ENCODE data around the gene COPZ2. TPM values are rescaled to one million over a fixed set of nuclear protein-coding genes. Genes with fewer than 3 reads are reported as not detected.

Gene COPZ2
- total and polyA plus RNA-seq, 9 of the 15 experiments (the other 6 are each of a cell fraction or from before 2014, with no cell fraction given), result 0.22 to 0.49 TPM; not detected in 7

- TF ChIP-seq CAMTA2 (CRISPR knock-in tag; conservative IDR thresholded peaks at IDR 0.05) (no peak), CHD2 (IDR thresholded peaks at IDR 0.05; ENCODE audit: low read depth, low read length) (no peak), ZBTB9 (CRISPR knock-in tag; IDR thresholded peaks at IDR 0.05) (no peak), CBX8 (IDR thresholded peaks at IDR 0.05; ENCODE audit: borderline replicate concordance, extremely low read depth, low read depth, low read length, poor library complexity, severe bottlenecking) (no peak), CHD7 (IDR thresholded peaks at IDR 0.05; ENCODE audit: low read depth, low read length) (no peak), TAL1 (IDR thresholded peaks at IDR 0.05) (peak; percentile 25; the same call in 1 of the 2 replicates), NELFE (IDR thresholded peaks at IDR 0.05; ENCODE audit: insufficient read depth, insufficient read length) (no peak), EHMT2 (IDR thresholded peaks at IDR 0.05) (no peak), ZNF354B (CRISPR knock-in tag; IDR thresholded peaks at IDR 0.05) (no peak), ZNF655 (CRISPR knock-in tag; IDR thresholded peaks at IDR 0.05) (no peak), SAFB (IDR thresholded peaks at IDR 0.05; ENCODE audit: borderline replicate concordance, low read depth, low read length) (no peak), ARID1B (IDR thresholded peaks at IDR 0.05) (peak; percentile 63), CBFA2T3 (IDR thresholded peaks at IDR 0.05) (peak; percentile 57), ZFP1 (CRISPR knock-in tag; IDR thresholded peaks at IDR 0.05) (no peak), TCF3 (CRISPR knock-in tag; IDR thresholded peaks at IDR 0.05) (peak; percentile 53; the same call in 1 of the 2 replicates)
These were observed 41.4 kb downstream of the COPZ2 start (continued) for GRCh38 chr17:47996201-47996600.

Measured in K562 (cell line).